HG02970 (cell line): ENCODE results near the gene LRRC53.

Source experiments
- ATAC-seq: cut with Tn5 transposase; IDR thresholded peaks from one replicate; pipeline ENCODE4 v1.9.1; 2021; ENCODE audit warnings: mild to moderate bottlenecking, moderate library complexity, moderate number of reproducible peaks; ENCODE audit not compliant: unreplicated experiment, low FRiP score

The LRRC53 gene

GRCh38 chr1:74502432-74502831, 10.0 kb downstream of the LRRC53 start:
- no peak for ATAC-seq

- ATAC-seq = no peak
Measured at GRCh38 chr1:74498901-74499300, 13.5 kb downstream of the LRRC53 start.

DNA sequence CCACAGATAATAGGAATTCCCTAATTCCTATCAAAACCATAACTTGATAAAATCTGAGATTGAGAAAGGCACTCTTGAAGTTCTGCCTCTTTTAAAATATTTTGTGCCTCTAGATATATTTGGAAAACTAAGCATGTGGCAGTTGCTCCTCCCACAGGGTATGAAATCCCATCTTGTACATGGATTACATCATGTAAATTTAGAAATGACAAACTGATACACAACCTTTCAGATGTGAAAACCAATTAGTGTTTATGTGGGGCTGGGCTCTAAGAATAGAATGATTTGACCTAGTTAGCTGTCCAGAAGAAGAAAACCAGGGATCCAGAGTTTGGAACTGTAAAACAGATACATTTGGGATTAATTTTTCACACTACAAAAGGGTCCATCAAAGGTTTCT, 15.7 kb downstream of the LRRC53 start:
- ATAC-seq = no peak

DNA sequence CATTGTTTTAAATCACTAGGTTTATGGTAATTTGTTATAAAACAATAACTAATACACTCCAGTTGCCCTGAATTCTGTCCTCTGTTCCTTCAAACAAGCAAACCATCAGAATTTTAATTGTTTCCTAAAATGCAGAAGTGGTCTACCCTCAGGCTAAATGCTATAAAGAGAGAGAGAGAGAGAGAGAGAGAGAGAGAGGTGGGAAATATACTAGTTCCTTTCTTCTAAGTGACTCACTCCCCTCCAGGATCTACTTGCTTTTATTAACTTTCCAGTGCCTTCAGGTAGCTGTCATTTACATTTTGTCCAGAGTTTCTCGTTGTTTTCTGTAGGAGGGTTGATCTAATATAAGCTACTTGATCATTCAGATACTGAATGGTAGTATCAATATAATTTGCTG, 26.4 kb downstream of the LRRC53 start:
- ATAC-seq = no peak

DNA sequence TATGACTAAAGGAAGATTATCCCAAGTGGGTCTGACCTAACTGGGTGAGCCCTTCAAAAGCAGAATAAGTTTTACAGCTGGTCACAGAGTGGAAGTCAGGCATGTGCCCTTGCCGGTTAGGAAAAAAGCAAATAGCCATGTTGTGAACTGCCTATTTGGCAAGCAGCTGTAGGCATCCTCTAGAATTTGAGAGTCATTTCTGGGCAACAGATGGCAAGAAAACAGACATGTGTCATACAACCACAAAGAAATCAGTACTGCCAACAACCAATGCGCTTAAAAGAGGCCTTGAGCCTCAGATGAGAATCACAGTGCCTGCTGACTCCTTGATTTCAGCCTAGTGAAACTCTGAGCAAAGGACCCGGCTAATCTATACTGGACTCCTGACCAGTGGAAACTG, 26.8 kb downstream of the LRRC53 start:
- no peak for ATAC-seq

GRCh38 chr1:74481607-74482006, 30.8 kb downstream of the LRRC53 start:
- no peak for ATAC-seq

- no peak for ATAC-seq
Measured at GRCh38 chr1:74480068-74480467, 32.3 kb downstream of the LRRC53 start.

- ATAC-seq = no peak
Measured at GRCh38 chr1:74478979-74479378, 33.4 kb downstream of the LRRC53 start.

DNA sequence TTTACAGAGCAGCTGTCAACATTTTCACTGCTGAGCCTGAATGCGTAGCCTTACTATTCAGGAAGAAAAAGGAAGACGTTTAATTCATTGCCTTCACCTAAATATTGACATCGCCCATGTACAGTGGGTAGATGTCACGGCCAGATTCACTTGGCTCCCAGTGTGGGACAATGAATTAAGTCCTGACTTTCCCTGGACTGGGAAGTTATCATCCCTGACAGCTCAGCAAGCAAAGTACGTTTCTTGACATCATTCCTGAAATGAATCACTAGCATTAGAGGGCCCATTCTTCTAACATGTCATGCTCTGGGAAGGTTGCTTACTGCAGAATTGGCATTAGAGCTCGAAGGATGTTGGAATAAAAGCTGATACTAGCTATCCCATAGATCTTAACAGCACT, 37.8 kb downstream of the LRRC53 start:
- no peak for ATAC-seq

DNA sequence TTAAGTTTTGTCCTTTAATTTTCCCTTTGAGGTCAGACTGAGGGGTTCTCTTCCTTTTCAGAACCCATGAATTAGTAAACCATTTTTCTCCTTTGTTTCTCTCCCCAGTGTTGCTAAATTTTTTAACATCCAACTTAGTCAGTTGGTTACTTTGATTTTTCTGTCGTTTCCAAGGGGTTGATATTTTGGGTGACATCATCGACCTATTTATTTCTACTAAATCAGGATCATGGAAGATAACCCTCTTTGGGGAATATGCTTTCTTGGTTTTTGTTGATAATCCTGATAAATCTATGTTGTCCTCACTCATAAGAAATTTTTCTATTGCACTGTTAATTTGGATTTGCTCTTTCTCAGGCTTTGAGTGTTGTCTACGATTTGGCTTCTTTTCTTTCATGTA, 40.9 kb downstream of the LRRC53 start:
- ATAC-seq = no peak

- ATAC-seq = no peak
Measured at GRCh38 chr1:74470936-74471335, 41.5 kb downstream of the LRRC53 start.

DNA sequence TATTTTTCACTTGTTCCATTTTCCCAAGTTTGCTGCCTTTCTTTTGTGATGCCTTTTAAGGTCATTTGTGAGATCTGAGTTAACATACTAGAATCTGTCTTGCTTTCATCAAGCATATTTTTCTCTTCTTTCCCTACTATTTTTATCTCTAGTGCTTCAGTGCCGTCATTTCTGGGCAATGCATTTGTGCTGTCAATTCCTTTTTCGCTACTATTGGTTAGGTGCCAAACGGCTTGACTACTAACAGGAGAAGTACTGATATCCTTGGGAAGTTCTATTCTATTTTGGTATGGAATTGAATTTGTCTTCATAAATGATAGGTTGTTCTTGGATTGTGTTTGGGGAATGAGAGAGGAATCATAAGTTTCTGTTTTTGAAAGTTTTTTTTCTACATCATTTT, 42.2 kb downstream of the LRRC53 start:
- ATAC-seq = no peak

- ATAC-seq = no peak
Measured at GRCh38 chr1:74468982-74469603, 43.3 kb downstream of the LRRC53 start.

GRCh38 chr1:74467786-74468377, 44.5 kb downstream of the LRRC53 start:
- no peak for ATAC-seq

GRCh38 chr1:74465193-74465681, 47.2 kb downstream of the LRRC53 start:
- no peak for ATAC-seq

- ATAC-seq = no peak
Measured at GRCh38 chr1:74464037-74464436, 48.4 kb downstream of the LRRC53 start.

DNA sequence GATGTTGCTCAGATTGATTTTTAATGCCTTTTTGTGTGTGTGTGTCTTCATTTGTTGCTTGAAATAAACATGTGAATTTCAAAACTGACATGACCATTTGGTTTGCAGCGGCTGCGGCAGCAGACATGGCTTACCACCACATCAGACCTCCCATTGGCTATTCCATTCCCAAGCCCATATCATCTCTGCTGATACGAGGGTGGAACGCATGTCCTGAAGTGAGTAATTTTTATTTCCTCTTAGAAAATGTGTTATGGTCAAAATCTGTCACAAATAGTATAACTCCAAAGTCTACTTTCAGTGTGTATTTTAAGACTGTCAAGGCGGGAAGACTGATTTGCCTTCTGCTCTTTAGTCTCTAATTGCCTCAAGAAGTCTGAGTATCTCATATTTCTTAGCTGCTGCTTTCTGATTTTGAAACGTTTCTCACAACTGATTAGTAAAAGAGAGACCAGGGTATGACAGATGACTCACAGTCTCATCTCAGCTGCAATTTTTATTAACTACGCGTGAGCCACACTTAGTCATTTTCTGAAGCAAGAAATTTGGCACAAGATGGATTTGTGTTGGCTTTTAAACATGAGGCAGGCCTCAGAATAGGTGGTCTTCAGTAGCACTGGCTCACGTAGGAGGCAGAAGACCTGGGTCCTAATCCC, 49.0 kb downstream of the LRRC53 start:
- ATAC-seq = no peak

GRCh38 chr1:74457253-74457652, 55.2 kb downstream of the LRRC53 start:
- no peak for ATAC-seq

GRCh38 chr1:74455390-74455789, 57.0 kb downstream of the LRRC53 start:
- ATAC-seq = no peak

- no peak for ATAC-seq
Measured at GRCh38 chr1:74453277-74453676, 59.1 kb downstream of the LRRC53 start.

DNA sequence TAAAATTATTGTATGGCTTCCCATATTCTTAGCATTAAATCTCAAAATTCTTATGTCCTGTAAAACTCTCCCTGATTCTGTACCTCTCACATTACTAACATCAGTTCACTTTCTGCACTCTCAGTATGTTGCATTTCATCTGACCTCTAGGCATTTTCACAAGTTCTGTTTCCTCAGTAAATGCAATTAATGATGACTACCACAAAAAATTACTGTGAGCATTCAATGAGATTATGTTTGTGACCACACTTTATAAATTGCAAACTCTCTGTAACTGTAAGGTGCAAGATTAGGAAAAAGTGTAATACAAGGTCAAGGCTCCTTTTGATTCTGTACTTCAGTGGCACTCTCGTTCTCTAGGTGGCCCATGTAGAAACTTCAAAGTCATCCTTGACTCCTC, 60.4 kb downstream of the LRRC53 start:
- no peak for ATAC-seq

GRCh38 chr1:74437035-74437434, 75.4 kb downstream of the LRRC53 start:
- no peak for ATAC-seq
